ENCODE results near the gene UVRAG.

The UVRAG gene

DNA sequence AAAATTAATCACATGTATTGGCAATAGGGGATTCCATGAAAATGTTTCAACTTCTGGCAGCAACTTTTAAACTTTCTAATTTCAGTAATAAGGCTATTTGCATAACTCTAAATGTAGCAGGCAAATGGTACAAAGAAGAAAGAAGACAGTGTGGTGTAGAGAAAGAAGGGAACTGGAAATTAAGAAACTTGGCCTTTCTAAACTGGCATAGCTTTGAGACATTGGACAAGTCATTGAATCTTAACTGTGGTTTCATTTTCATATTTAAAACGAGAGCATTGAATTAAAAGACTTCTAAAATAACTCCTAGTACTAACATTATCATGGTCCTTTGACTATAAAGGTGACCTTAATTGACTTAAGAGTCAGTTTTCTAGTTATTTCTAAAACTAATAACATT, 125.0 kb downstream of the UVRAG start:
- no peak for TF ChIP-seq EZH2 (IDR thresholded peaks at IDR 0.05)
- no peak for TF ChIP-seq POLR2AphosphoS5 (IDR thresholded peaks at IDR 0.05; ENCODE audit: borderline replicate concordance, low read depth, low read length)
- no peak for TF ChIP-seq FOXP2 (optimal IDR thresholded peaks at IDR 0.05; ENCODE audit: control extremely low read depth, extremely low read length, insufficient read depth)
- H3K27ac ChIP-seq: no peak overlapping the region
- no peaks in the 10 kb centered on the region for H3K9me3 ChIP-seq (ENCODE audit: low read depth, low read length)
- no peak for DNase-seq (ENCODE audit: low read depth, low spot score)
- H3K4me3 ChIP-seq: no peak overlapping the region
- H3K9ac ChIP-seq (ENCODE audit: insufficient read length): no peak overlapping the region
- H3K36me3 ChIP-seq (ENCODE audit: insufficient read depth, low read length): no peaks in the 10 kb centered on the region

DNA sequence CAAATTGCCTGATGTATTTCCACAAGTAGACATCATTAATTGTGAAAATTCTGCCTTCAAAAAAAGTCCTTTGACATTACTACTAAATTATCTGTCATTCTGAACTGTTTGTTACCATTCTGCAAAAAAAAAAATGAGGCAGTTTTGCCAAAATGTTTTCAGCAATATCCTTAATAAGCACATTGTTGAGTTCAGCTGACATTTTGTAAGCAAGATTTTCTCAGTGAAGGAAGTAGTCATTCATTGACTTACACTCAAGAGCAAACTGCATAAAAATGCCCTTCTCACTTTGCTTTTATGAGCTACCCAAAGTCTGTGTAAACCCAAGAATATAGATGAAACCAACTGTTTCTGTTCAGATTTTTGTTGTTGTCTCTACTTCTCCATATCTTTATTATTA, 125.9 kb downstream of the UVRAG start:
- H3K36me3 ChIP-seq (ENCODE audit: insufficient read depth, low read length): no peaks in the 10 kb centered on the region
- no peaks in the 10 kb centered on the region for H3K9me3 ChIP-seq (ENCODE audit: low read depth, low read length)
- no peak overlapping the region for H3K9ac ChIP-seq (ENCODE audit: insufficient read length)
- DNase-seq (ENCODE audit: low read depth, low spot score): no peak
- H3K27ac ChIP-seq: no peak overlapping the region
- TF ChIP-seq EZH2 (IDR thresholded peaks at IDR 0.05) (no peak), FOXP2 (optimal IDR thresholded peaks at IDR 0.05; ENCODE audit: control extremely low read depth, extremely low read length, insufficient read depth) (no peak), POLR2AphosphoS5 (IDR thresholded peaks at IDR 0.05; ENCODE audit: borderline replicate concordance, low read depth, low read length) (no peak)
- H3K4me3 ChIP-seq: no peak overlapping the region

- no peak overlapping the region for H3K9ac ChIP-seq (ENCODE audit: insufficient read length)
- H3K4me3 ChIP-seq: no peak overlapping the region
- no peak overlapping the region for H3K27ac ChIP-seq
- no peak for DNase-seq (ENCODE audit: low read depth, low spot score)
- no peaks in the 10 kb centered on the region for H3K36me3 ChIP-seq (ENCODE audit: insufficient read depth, low read length)
- H3K9me3 ChIP-seq (ENCODE audit: low read depth, low read length): no peaks in the 10 kb centered on the region
- TF ChIP-seq EZH2 (IDR thresholded peaks at IDR 0.05) (no peak), FOXP2 (optimal IDR thresholded peaks at IDR 0.05; ENCODE audit: control extremely low read depth, extremely low read length, insufficient read depth) (no peak), POLR2AphosphoS5 (IDR thresholded peaks at IDR 0.05; ENCODE audit: borderline replicate concordance, low read depth, low read length) (no peak)
Measured at GRCh38 chr11:75944515-75944914, 129.5 kb downstream of the UVRAG start.

DNA sequence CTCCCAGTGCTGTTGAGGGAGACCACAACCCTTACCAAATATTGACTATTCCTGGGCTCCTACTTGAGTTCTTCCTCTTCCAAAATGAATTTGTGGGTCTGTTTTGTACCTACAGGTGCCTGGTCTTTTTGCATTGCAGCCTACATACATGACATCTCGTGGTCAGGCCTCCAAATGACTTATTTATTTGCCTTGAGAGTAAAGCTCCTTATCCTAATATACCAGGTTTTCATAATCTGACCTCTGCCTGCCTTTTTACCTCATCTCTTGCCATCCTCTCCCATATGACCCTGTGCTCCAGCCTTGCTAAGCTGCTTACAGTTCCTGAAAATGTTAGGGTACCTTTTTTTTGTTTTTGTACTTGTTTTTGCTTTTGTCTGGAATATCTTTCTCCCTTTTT, 130.4 kb downstream of the UVRAG start:
- Histone ChIP-seq H3K27ac (no peak overlapping the region), H3K4me3 (no peak overlapping the region), H3K9ac (ENCODE audit: insufficient read length) (no peak overlapping the region), H3K9me3 (ENCODE audit: low read depth, low read length) (no peaks in the 10 kb centered on the region), H3K36me3 (ENCODE audit: insufficient read depth, low read length) (no peaks in the 10 kb centered on the region)
- TF ChIP-seq FOXP2 (optimal IDR thresholded peaks at IDR 0.05; ENCODE audit: control extremely low read depth, extremely low read length, insufficient read depth) (no peak), EZH2 (IDR thresholded peaks at IDR 0.05) (no peak), POLR2AphosphoS5 (IDR thresholded peaks at IDR 0.05; ENCODE audit: borderline replicate concordance, low read depth, low read length) (no peak)
- no peak for DNase-seq (ENCODE audit: low read depth, low spot score)

DNA sequence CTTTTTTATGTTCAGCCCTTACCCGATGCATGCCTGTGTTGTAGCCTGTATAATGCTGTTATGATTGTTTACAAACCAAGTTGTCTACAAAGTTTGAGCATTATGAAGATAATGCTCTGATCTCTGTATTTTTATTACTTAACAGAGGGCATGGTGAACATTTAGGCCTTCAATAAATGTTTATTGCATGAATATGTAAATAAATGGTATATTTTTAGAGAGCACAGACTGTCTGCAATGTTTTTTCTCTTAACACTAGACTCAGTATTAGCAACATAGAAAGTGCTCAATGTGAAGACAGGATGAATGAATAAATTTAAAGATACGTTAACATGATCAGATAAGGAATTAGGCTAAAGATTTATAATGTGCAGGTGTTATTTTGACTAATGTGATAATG, 130.9 kb downstream of the UVRAG start:
- Histone ChIP-seq H3K9ac (ENCODE audit: insufficient read length) (no peak overlapping the region), H3K9me3 (ENCODE audit: low read depth, low read length) (no peaks in the 10 kb centered on the region), H3K4me3 (no peak overlapping the region), H3K27ac (no peak overlapping the region), H3K36me3 (ENCODE audit: insufficient read depth, low read length) (no peaks in the 10 kb centered on the region)
- TF ChIP-seq FOXP2 (optimal IDR thresholded peaks at IDR 0.05; ENCODE audit: control extremely low read depth, extremely low read length, insufficient read depth): no peak
- no peak for TF ChIP-seq EZH2 (IDR thresholded peaks at IDR 0.05)
- TF ChIP-seq POLR2AphosphoS5 (IDR thresholded peaks at IDR 0.05; ENCODE audit: borderline replicate concordance, low read depth, low read length): no peak
- DNase-seq (ENCODE audit: low read depth, low spot score): no peak

- Histone ChIP-seq H3K27ac (no peak overlapping the region), H3K4me3 (no peak overlapping the region; the same call in 1 of the 2 replicates), H3K36me3 (ENCODE audit: insufficient read depth, low read length) (no peaks in the 10 kb centered on the region), H3K9me3 (ENCODE audit: low read depth, low read length) (no peaks in the 10 kb centered on the region), H3K9ac (ENCODE audit: insufficient read length) (no peak overlapping the region)
- TF ChIP-seq POLR2AphosphoS5 (IDR thresholded peaks at IDR 0.05; ENCODE audit: borderline replicate concordance, low read depth, low read length) (no peak), FOXP2 (optimal IDR thresholded peaks at IDR 0.05; ENCODE audit: control extremely low read depth, extremely low read length, insufficient read depth) (no peak), EZH2 (IDR thresholded peaks at IDR 0.05) (no peak)
- DNase-seq (ENCODE audit: low read depth, low spot score): peak; percentile 32
Measured at GRCh38 chr11:75946531-75947530, 131.8 kb downstream of the UVRAG start.

GRCh38 chr11:75949023-75949672, 134.1 kb downstream of the UVRAG start:
- Histone ChIP-seq H3K27ac (no peak overlapping the region), H3K4me3 (no peak overlapping the region), H3K9ac (ENCODE audit: insufficient read length) (no peak overlapping the region), H3K36me3 (ENCODE audit: insufficient read depth, low read length) (no peaks in the 10 kb centered on the region), H3K9me3 (ENCODE audit: low read depth, low read length) (no peaks in the 10 kb centered on the region)
- no peak for DNase-seq (ENCODE audit: low read depth, low spot score)
- no peak for TF ChIP-seq EZH2 (IDR thresholded peaks at IDR 0.05)
- no peak for TF ChIP-seq FOXP2 (optimal IDR thresholded peaks at IDR 0.05; ENCODE audit: control extremely low read depth, extremely low read length, insufficient read depth)
- TF ChIP-seq POLR2AphosphoS5 (IDR thresholded peaks at IDR 0.05; ENCODE audit: borderline replicate concordance, low read depth, low read length): no peak

GRCh38 chr11:75950141-75950540, 135.1 kb downstream of the UVRAG start:
- Histone ChIP-seq H3K9ac (ENCODE audit: insufficient read length) (no peak overlapping the region), H3K4me3 (no peak overlapping the region), H3K9me3 (ENCODE audit: low read depth, low read length) (no peaks in the 10 kb centered on the region), H3K36me3 (ENCODE audit: insufficient read depth, low read length) (no peaks in the 10 kb centered on the region), H3K27ac (no peak overlapping the region)
- TF ChIP-seq POLR2AphosphoS5 (IDR thresholded peaks at IDR 0.05; ENCODE audit: borderline replicate concordance, low read depth, low read length) (no peak), FOXP2 (optimal IDR thresholded peaks at IDR 0.05; ENCODE audit: control extremely low read depth, extremely low read length, insufficient read depth) (no peak), EZH2 (IDR thresholded peaks at IDR 0.05) (no peak)
- DNase-seq (ENCODE audit: low read depth, low spot score): no peak
